Keratinocyte (primary cell): Measurements from ENCODE around the gene FSTL3. TPM values are rescaled to one million over a fixed set of nuclear protein-coding genes. Genes with fewer than 3 reads are reported as not detected.

Experiments used
- DNase-seq: peaks from one replicate; pipeline ENCODE4 v3.0.0-alpha.2; 2011; ENCODE audit warnings: low read depth, missing footprints, low spot score
- FAIRE-seq: peaks from 2 replicates; lab custom pipeline; 2011; peaks lifted over from hg19 to GRCh38; lab: Jason Lieb, UNC
- H2AFZ ChIP-seq: 2 replicates; pipeline ENCODE4 v1.6.0; 2012; ENCODE audit warnings: low read length, control low read depth, inconsistent platforms; ENCODE audit not compliant: control insufficient read depth
- H3K27ac ChIP-seq: 2 replicates; pipeline ENCODE4 v1.5.1; 2011; ENCODE audit warnings: low read length; ENCODE audit not compliant: control insufficient read depth, insufficient read depth
- H3K27me3 ChIP-seq: 3 replicates; pipeline ENCODE4 v1.6.0; 2011; ENCODE audit warnings: low read length; ENCODE audit not compliant: control insufficient read depth, insufficient read depth; ENCODE audit errors: extremely low read depth
- H3K36me3 ChIP-seq, 2 experiments: 2 replicates in 1 of 2; 3 replicates in 1 of 2; pipeline ENCODE4 v1.5.1; 2011; ENCODE audit warnings: low read length in 2 of 2, mild to moderate bottlenecking in 1 of 2; ENCODE audit not compliant: control insufficient read depth in 2 of 2, insufficient read depth in 2 of 2; ENCODE audit errors: extremely low read depth in 1 of 2
- H3K4me1 ChIP-seq: 3 replicates; pipeline ENCODE4 v1.5.1; 2011; ENCODE audit warnings: low read length; ENCODE audit not compliant: control insufficient read depth, insufficient read depth; ENCODE audit errors: extremely low read depth
- H3K4me2 ChIP-seq: 3 replicates; pipeline ENCODE4 v1.6.0; 2011; ENCODE audit warnings: low read depth, low read length; ENCODE audit not compliant: control insufficient read depth, insufficient read depth; ENCODE audit errors: extremely low read depth
- H3K4me3 ChIP-seq, 3 experiments: fragments of 200-600 bp in 1 of 3; sonication (generic) in 1 of 3; 2 replicates in 2 of 3; 3 replicates in 1 of 3; pipeline ENCODE4 v1.5.1; 2011 to 2016; ENCODE audit warnings: low read length in 3 of 3, mild to moderate bottlenecking in 3 of 3, control low read depth in 2 of 3, inconsistent platforms in 1 of 3, low read depth in 1 of 3, mixed read lengths in 1 of 3, mixed run types in 1 of 3, moderate library complexity in 1 of 3; ENCODE audit not compliant: control insufficient read depth in 2 of 3, insufficient read depth in 2 of 3; ENCODE audit errors: extremely low read depth in 1 of 3
- H3K79me2 ChIP-seq: 2 replicates; pipeline ENCODE4 v1.6.0; 2012; ENCODE audit warnings: low read length; ENCODE audit not compliant: control insufficient read depth, insufficient read depth
- H3K9ac ChIP-seq: 3 replicates; pipeline ENCODE4 v1.6.0; 2011; ENCODE audit warnings: low read length; ENCODE audit not compliant: control insufficient read depth, insufficient read depth; ENCODE audit errors: extremely low read depth
- H3K9me1 ChIP-seq: 3 replicates; pipeline ENCODE4 v1.6.0; 2011; ENCODE audit warnings: low read length; ENCODE audit not compliant: control insufficient read depth, insufficient read depth; ENCODE audit errors: extremely low read depth
- H3K9me3 ChIP-seq: 2 replicates; pipeline ENCODE4 v1.5.1; 2012; ENCODE audit warnings: low read depth, low read length; ENCODE audit not compliant: control insufficient read depth
- H4K20me1 ChIP-seq: 3 replicates; pipeline ENCODE4 v1.6.0; 2011; ENCODE audit warnings: low read length; ENCODE audit not compliant: control insufficient read depth, insufficient read depth; ENCODE audit errors: extremely low read depth
- CTCF ChIP-seq, 3 experiments: IDR thresholded peaks in 1 of 3; conservative IDR thresholded peaks in 1 of 3; optimal IDR thresholded peaks in 1 of 3; 2 replicates in 2 of 3; 3 replicates in 1 of 3; pipeline versions ENCODE3 to v1.5.1; 2011; ENCODE audit warnings: low read length in 3 of 3, mild to moderate bottlenecking in 3 of 3, moderate library complexity in 2 of 3, control low read depth in 1 of 3, inconsistent platforms in 1 of 3; ENCODE audit not compliant: insufficient read depth in 2 of 3; ENCODE audit errors: extremely low read depth in 1 of 3
- EZH2 ChIP-seq: IDR thresholded peaks from one replicate; pipeline ENCODE4 v1.6.1; 2012; ENCODE audit warnings: inconsistent platforms, mild to moderate bottlenecking, low read length, moderate library complexity
- dilution Hi-C: fragments of 300-500 bp; cut with MboI; formaldehyde crosslinking; loops from one replicate; pipeline ENCODE4 v1.7.0; 2020; ENCODE audit warnings: low sequenced_read_pairs; ENCODE audit not compliant: extremely low pct_ligation_motif_present
- polyA plus RNA-seq, 5 experiments: library from polyadenylated mRNA; depleted of rRNA in 3 of 5; stranded (reverse) in 3 of 5; stranded (forward) in 1 of 5; unstranded in 1 of 5; fragments of >200 nt; gene quantifications; 1 replicate in 1 of 5; 2 replicates in 3 of 5; 3 replicates in 1 of 5; pipeline versions ENCODE4 v1.2.1 to v1.2.3, GENCODE V29; 2011 to 2012; ENCODE audit warnings: missing spikeins in 2 of 5, low read depth in 1 of 5, low replicate concordance in 1 of 5

Gene FSTL3
- polyA plus RNA-seq, 1 donor (not counting 4 experiments of a cell fraction or from before 2014, with no cell fraction given), result 54.4 TPM

GRCh38 chr19:688992-689391, 12.8 kb downstream of the FSTL3 start:
- H3K36me3 ChIP-seq, result no peaks in the 10 kb centered on the region
- DNase-seq (no peak), FAIRE-seq (no peak)
- TF ChIP-seq EZH2 (no peak), CTCF (optimal IDR thresholded peaks at IDR 0.05 in 1 of 3, IDR thresholded peaks at IDR 0.05 in 1 of 3, conservative IDR thresholded peaks at IDR 0.05 in 1 of 3; ENCODE audit: extremely low read depth in 1 of 3, insufficient read depth in 2 of 3, low read length in 3 of 3) (no peak)
- H2AFZ ChIP-seq, result no peak overlapping the region
- H3K9me1 ChIP-seq, result no peaks in the 10 kb centered on the region
- H3K4me2 ChIP-seq, result no peak overlapping the region
- no peak overlapping the region for H3K4me3 ChIP-seq
- no peak overlapping the region for H3K9ac ChIP-seq
- H4K20me1 ChIP-seq, result no peaks in the 10 kb centered on the region
- dilution Hi-C loops, result no loop called here
- no peaks in the 10 kb centered on the region for H3K79me2 ChIP-seq
- no peaks in the 10 kb centered on the region for H3K4me1 ChIP-seq
- no peaks in the 10 kb centered on the region for H3K27me3 ChIP-seq
- no peak overlapping the region for H3K27ac ChIP-seq
- no peaks in the 10 kb centered on the region for H3K9me3 ChIP-seq

GRCh38 chr19:690203-690602, 14.0 kb downstream of the FSTL3 start:
- no peak overlapping the region for H3K4me3 ChIP-seq
- no peak overlapping the region for H3K27ac ChIP-seq
- dilution Hi-C loops, result no loop called here
- no peak for DNase-seq
- H3K36me3 ChIP-seq, result no peaks in the 10 kb centered on the region
- no peaks in the 10 kb centered on the region for H3K9me1 ChIP-seq
- no peaks in the 10 kb centered on the region for H4K20me1 ChIP-seq
- H3K4me1 ChIP-seq, result no peaks in the 10 kb centered on the region
- no peak for TF ChIP-seq CTCF (optimal IDR thresholded peaks at IDR 0.05 in 1 of 3, IDR thresholded peaks at IDR 0.05 in 1 of 3, conservative IDR thresholded peaks at IDR 0.05 in 1 of 3; ENCODE audit: extremely low read depth in 1 of 3, insufficient read depth in 2 of 3, low read length in 3 of 3)
- no peak for TF ChIP-seq EZH2
- no peak overlapping the region for H3K4me2 ChIP-seq
- no peaks in the 10 kb centered on the region for H3K79me2 ChIP-seq
- H3K9ac ChIP-seq, result no peak overlapping the region
- no peak overlapping the region for H2AFZ ChIP-seq
- peaks cover 4% of the 10 kb centered on the region for H3K27me3 ChIP-seq
- no peaks in the 10 kb centered on the region for H3K9me3 ChIP-seq
- FAIRE-seq, result no peak
